ENCODE data around the gene G3BP1. TPM values are rescaled to one million over a fixed set of nuclear protein-coding genes. Genes with fewer than 3 reads are reported as not detected.
A peak's percentile ranks its signal among the peaks of the same experiment; 100 is the strongest.
"Not testable (repeated sequence)": the region's sequence is repeated elsewhere in the genome, so short reads cannot be mapped to it uniquely, and the experiment has no call there.

The G3BP1 gene
- total and polyA plus RNA-seq, 9 of the 15 experiments (the other 6 are each of a cell fraction or from before 2014, with no cell fraction given) = 54.7 to 264 (median 105) TPM

DNA sequence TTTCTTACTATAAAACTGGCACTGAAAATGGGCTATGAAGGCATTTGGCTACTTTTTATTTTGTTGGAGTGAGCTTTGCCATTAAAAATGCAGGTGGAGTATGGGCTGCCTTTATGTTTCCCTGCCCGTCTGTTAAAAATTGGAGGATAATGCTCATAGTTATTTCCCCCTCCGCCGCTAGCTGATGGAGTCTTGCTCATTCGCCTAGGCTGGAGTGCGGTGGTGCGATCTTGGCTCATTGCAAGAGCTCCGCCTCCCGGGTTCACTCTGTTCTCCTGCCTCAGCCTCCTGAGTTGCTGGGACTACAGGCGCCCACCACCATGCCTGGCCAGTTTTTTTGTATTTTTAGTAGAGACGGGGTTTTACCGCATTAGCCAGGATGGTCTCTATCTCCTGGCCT is 8.6 kb downstream of the G3BP1 start:
- peaks cover 100% of the 10 kb centered on the region for H3K79me2 ChIP-seq (ENCODE audit: control insufficient read depth, insufficient read depth, low read length)
- H3K4me3 ChIP-seq = no peak overlapping the region
- peaks cover 51% of the 10 kb centered on the region for H4K20me1 ChIP-seq (replicated peaks; ENCODE audit: control insufficient read depth, insufficient read depth, low read length)
- peak overlapping the region; percentile 26; the same call in 1 of the 2 replicates for H3K4me2 ChIP-seq (ENCODE audit: insufficient read depth, low read length)
- H2AFZ ChIP-seq (ENCODE audit: low read depth, low read length) = no peak overlapping the region
- H3K27ac ChIP-seq (ENCODE audit: extremely low read depth, low read depth, low read length) = no peak overlapping the region
- H3K9me1 ChIP-seq (ENCODE audit: control insufficient read depth, insufficient read depth, low read length) = no peaks in the 10 kb centered on the region
- no peaks in the 10 kb centered on the region for H3K9me3 ChIP-seq (replicated peaks; ENCODE audit: control insufficient read depth, insufficient read depth, low read depth, low read length)
- TF ChIP-seq TCF15 (CRISPR knock-in tag; IDR thresholded peaks at IDR 0.05) (no peak), ESRRA (IDR thresholded peaks at IDR 0.05; ENCODE audit: borderline replicate concordance, low read depth) (no peak), ELF1 (tag; IDR thresholded peaks at IDR 0.05) (no peak), MTA3 (IDR thresholded peaks at IDR 0.05; ENCODE audit: borderline replicate concordance) (no peak)
- ChIA-PET POLR2A (interaction anchor here (0.8 to 1.6 kb wide), 2 partner anchors 10 to 21 kb away, joined by 4 read pairs; no protein-coding TSS in a partner anchor), CTCF (ENCODE audit: low intra/inter-chr PET ratio) (no interaction called here)
- FAIRE-seq (no peak), DNase-seq (ENCODE audit: extremely low read depth in 1 of 4, low spot score in 3 of 4) (peak in 1 of 4 experiments; percentile 58), ATAC-seq (peak; percentile 75)
- BruUV-seq (replicated peaks) = no TSS peak
- no peaks in the 10 kb centered on the region for H3K27me3 ChIP-seq (ENCODE audit: control insufficient read depth in 2 of 2, insufficient read depth in 2 of 2, low read length in 2 of 2)
- H3K36me3 ChIP-seq (ENCODE audit: control insufficient read depth, insufficient read depth, low read length) = peaks cover 70% of the 10 kb centered on the region
- 40% methylated on average over 11 of the region's 11 CpGs for WGBS (ENCODE audit: insufficient coverage, low coverage, missing lambda C conversion rate)
- H3K4me1 ChIP-seq (replicated peaks in 1 of 2; ENCODE audit: control insufficient read depth in 2 of 2, insufficient read depth in 2 of 2, low read length in 2 of 2) = peaks cover 3 to 32% of the 10 kb centered on the region in 2 experiments
- in situ Hi-C loops (cut with MboI) (no loop called here), intact Hi-C loops (cut with micrococcal nuclease) (loop anchor here (1.0 kb wide), 1 partner anchor 8 kb away; no protein-coding TSS in a partner anchor)
- no peak overlapping the region; a peak in 1 of 4 replicates for H3K9ac ChIP-seq (ENCODE audit: insufficient read depth in 1 of 2, low read depth in 2 of 2, low read length in 2 of 2)

- no peak overlapping the region for H3K4me3 ChIP-seq
- no peak overlapping the region for H2AFZ ChIP-seq (ENCODE audit: low read depth, low read length)
- H3K27ac ChIP-seq (ENCODE audit: extremely low read depth, low read depth, low read length) = no peak overlapping the region
- POLR2A ChIA-PET = interaction anchor here (1.5 to 1.6 kb wide), 2 partner anchors 8 to 20 kb away, joined by 4 to 10 read pairs; partner anchors contain the start of gene G3BP1
- no peaks in the 10 kb centered on the region for H3K9me3 ChIP-seq (replicated peaks; ENCODE audit: control insufficient read depth, insufficient read depth, low read depth, low read length)
- BruUV-seq (replicated peaks) = no TSS peak
- H3K9me1 ChIP-seq (ENCODE audit: control insufficient read depth, insufficient read depth, low read length) = no peaks in the 10 kb centered on the region
- H3K79me2 ChIP-seq (ENCODE audit: control insufficient read depth, insufficient read depth, low read length) = peaks cover 100% of the 10 kb centered on the region
- no peaks in the 10 kb centered on the region for H3K27me3 ChIP-seq (ENCODE audit: control insufficient read depth in 2 of 2, insufficient read depth in 2 of 2, low read length in 2 of 2)
- CTCF ChIA-PET (ENCODE audit: low intra/inter-chr PET ratio) = no interaction called here
- DNase-seq (ENCODE audit: extremely low read depth in 1 of 4, low spot score in 3 of 4) (no peak), ATAC-seq (peak; percentile 15), FAIRE-seq (no peak)
- H3K4me1 ChIP-seq (replicated peaks in 1 of 2; ENCODE audit: control insufficient read depth in 2 of 2, insufficient read depth in 2 of 2, low read length in 2 of 2) = peaks cover 3 to 28% of the 10 kb centered on the region in 2 experiments
- WGBS (ENCODE audit: insufficient coverage, low coverage, missing lambda C conversion rate) = 47% methylated on average over 1 of the region's 1 CpG
- in situ Hi-C loops (cut with MboI) (no loop called here), intact Hi-C loops (cut with micrococcal nuclease) (no loop called here)
- H4K20me1 ChIP-seq (replicated peaks; ENCODE audit: control insufficient read depth, insufficient read depth, low read length) = peaks cover 42% of the 10 kb centered on the region
- H3K4me2 ChIP-seq (ENCODE audit: insufficient read depth, low read length) = no peak overlapping the region
- TF ChIP-seq NFXL1 (CRISPR knock-in tag; IDR thresholded peaks at IDR 0.05) (no peak), CEBPB (tag; IDR thresholded peaks at IDR 0.05) (peak; percentile 45; the same call in 1 of the 2 replicates)
- H3K9ac ChIP-seq (ENCODE audit: insufficient read depth in 1 of 2, low read depth in 2 of 2, low read length in 2 of 2) = no peak overlapping the region
- H3K36me3 ChIP-seq (ENCODE audit: control insufficient read depth, insufficient read depth, low read length) = peaks cover 70% of the 10 kb centered on the region
Observed at GRCh38 chr5:151781201-151781600, 9.4 kb downstream of the G3BP1 start.

GRCh38 chr5:151783664-151784063 is 11.9 kb downstream of the G3BP1 start:
- H3K9me3 ChIP-seq (replicated peaks; ENCODE audit: control insufficient read depth, insufficient read depth, low read depth, low read length); CTCF ChIA-PET (ENCODE audit: low intra/inter-chr PET ratio); H3K27ac ChIP-seq (ENCODE audit: extremely low read depth, low read depth, low read length); ATAC-seq; H2AFZ ChIP-seq (ENCODE audit: low read depth, low read length); BruUV-seq (replicated peaks); H3K9ac ChIP-seq (ENCODE audit: insufficient read depth in 1 of 2, low read depth in 2 of 2, low read length in 2 of 2); intact Hi-C loops (cut with micrococcal nuclease); in situ Hi-C loops (cut with MboI); DNase-seq (ENCODE audit: extremely low read depth in 1 of 4, low spot score in 3 of 4); H3K9me1 ChIP-seq (ENCODE audit: control insufficient read depth, insufficient read depth, low read length); H3K4me3 ChIP-seq; FAIRE-seq; H3K4me2 ChIP-seq (ENCODE audit: insufficient read depth, low read length); H3K27me3 ChIP-seq (ENCODE audit: control insufficient read depth in 2 of 2, insufficient read depth in 2 of 2, low read length in 2 of 2): not testable (repeated sequence)
- POLR2A ChIA-PET = interaction anchor here (1.5 to 2.8 kb wide), 3 partner anchors 9 to 23 kb away, joined by 5 to 13 read pairs (median 11); partner anchors contain the start of gene G3BP1
- Histone ChIP-seq H4K20me1 (replicated peaks; ENCODE audit: control insufficient read depth, insufficient read depth, low read length) (peaks cover 36% of the 10 kb centered on the region), H3K79me2 (ENCODE audit: control insufficient read depth, insufficient read depth, low read length) (peaks cover 99% of the 10 kb centered on the region), H3K4me1 (replicated peaks in 1 of 2; ENCODE audit: control insufficient read depth in 2 of 2, insufficient read depth in 2 of 2, low read length in 2 of 2) (peaks cover 3 to 28% of the 10 kb centered on the region in 2 experiments), H3K36me3 (ENCODE audit: control insufficient read depth, insufficient read depth, low read length) (peaks cover 72% of the 10 kb centered on the region)
- WGBS (ENCODE audit: insufficient coverage, low coverage, missing lambda C conversion rate) = 95% methylated on average over 16 of the region's 16 CpGs

All from K562 (cell line).